Retinal pigment epithelial cell (primary cell): ENCODE results near the gene PARVB.

Source experiments
- DNase-seq: peaks from one replicate; pipeline ENCODE4 v3.0.0-alpha.2; 2010; ENCODE audit warnings: low read depth
- H3K4me3 ChIP-seq: 2 replicates; pipeline ENCODE4 v1.5.1; 2011; ENCODE audit warnings: mild to moderate bottlenecking, low read length, control low read depth, moderate library complexity
- TF ChIP-seq, protein P1 (sequence below): conservative IDR thresholded peaks from 2 replicates; pipeline ENCODE4 v1.5.1; 2011; ENCODE audit warnings: low read depth, low read length, control low read depth, inconsistent platforms

The PARVB gene

DNA sequence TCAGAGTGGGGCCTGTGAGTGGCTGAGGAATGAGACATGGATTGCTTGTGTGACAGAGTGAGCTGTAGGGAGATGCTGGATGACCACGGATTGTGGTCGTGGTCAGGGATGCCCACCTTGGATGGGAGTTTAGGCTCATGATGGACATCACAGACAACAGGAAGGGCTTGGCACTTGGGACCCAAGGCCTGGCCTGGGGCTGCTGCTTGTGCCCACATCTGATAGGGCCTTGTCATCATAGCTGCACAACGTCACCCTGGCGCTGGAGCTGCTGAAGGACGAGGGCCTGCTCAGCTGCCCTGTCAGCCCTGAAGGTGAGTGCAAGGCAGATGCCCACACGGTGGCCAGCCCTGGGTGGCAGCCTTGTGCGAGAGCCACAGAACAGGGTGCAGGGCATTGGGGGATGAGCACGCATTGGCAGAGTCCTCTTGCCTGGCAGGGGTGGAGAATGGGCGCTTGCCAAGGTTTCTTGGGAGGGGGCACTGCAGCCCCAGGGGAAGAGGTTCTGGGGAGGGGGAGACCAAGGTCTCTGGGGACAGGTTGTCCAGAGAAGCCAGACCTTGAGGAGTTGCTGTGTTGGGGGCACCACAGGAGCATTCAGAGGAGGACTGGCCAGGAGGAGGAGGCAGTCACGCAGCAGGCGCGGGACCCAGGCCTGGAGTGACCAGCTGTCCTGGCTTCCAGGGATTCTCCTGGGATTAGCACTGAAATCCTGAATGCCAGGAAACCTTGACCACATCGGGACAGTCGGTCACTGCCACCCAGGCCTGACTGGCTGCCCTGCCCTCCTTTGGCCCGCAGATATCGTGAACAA is 181.6 kb downstream of the PARVB start:
- no peak for DNase-seq
- TF ChIP-seq, protein P1, sequence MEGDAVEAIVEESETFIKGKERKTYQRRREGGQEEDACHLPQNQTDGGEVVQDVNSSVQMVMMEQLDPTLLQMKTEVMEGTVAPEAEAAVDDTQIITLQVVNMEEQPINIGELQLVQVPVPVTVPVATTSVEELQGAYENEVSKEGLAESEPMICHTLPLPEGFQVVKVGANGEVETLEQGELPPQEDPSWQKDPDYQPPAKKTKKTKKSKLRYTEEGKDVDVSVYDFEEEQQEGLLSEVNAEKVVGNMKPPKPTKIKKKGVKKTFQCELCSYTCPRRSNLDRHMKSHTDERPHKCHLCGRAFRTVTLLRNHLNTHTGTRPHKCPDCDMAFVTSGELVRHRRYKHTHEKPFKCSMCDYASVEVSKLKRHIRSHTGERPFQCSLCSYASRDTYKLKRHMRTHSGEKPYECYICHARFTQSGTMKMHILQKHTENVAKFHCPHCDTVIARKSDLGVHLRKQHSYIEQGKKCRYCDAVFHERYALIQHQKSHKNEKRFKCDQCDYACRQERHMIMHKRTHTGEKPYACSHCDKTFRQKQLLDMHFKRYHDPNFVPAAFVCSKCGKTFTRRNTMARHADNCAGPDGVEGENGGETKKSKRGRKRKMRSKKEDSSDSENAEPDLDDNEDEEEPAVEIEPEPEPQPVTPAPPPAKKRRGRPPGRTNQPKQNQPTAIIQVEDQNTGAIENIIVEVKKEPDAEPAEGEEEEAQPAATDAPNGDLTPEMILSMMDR, result no peak
- H3K4me3 ChIP-seq, result no peak overlapping the region

DNA sequence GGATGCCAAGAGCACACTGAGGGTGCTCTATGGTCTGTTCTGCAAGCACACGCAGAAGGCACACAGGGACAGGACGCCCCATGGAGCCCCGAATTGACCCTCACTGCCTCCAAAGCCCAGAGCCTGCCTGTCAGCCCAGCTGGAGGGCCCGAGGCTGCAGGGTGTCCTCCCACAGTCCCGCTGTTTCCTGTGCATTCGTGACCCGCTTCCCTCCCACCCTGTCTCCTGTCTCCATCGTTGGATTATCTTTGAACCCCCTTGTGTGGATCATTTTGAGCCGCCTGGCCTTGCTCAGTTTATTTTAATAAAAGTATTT is 182.2 kb downstream of the PARVB start:
- TF ChIP-seq, protein P1, result no peak
- H3K4me3 ChIP-seq, result no peak overlapping the region
- DNase-seq, result no peak

DNA sequence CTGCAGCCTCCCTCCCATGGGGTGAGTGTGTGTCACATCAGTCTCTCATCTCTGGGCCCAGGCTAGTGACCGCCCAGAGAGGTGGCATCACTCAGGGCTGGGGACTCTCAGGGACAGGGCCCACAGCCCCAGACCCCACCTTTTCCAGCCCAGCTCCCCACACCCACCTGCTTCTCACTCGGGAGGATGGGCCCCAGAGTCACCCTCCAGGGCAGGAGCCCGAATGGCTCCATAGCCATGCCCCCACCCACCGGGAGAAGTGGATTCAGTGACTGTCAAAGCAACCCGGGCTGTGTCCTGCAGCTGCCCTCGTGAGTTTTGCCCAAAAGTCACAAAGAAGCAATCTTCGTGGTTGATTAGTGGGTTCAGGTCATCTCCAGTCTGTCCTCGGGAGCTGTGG is 182.6 kb downstream of the PARVB start:
- no peak overlapping the region for H3K4me3 ChIP-seq
- TF ChIP-seq, protein P1, result no peak
- no peak for DNase-seq

DNA sequence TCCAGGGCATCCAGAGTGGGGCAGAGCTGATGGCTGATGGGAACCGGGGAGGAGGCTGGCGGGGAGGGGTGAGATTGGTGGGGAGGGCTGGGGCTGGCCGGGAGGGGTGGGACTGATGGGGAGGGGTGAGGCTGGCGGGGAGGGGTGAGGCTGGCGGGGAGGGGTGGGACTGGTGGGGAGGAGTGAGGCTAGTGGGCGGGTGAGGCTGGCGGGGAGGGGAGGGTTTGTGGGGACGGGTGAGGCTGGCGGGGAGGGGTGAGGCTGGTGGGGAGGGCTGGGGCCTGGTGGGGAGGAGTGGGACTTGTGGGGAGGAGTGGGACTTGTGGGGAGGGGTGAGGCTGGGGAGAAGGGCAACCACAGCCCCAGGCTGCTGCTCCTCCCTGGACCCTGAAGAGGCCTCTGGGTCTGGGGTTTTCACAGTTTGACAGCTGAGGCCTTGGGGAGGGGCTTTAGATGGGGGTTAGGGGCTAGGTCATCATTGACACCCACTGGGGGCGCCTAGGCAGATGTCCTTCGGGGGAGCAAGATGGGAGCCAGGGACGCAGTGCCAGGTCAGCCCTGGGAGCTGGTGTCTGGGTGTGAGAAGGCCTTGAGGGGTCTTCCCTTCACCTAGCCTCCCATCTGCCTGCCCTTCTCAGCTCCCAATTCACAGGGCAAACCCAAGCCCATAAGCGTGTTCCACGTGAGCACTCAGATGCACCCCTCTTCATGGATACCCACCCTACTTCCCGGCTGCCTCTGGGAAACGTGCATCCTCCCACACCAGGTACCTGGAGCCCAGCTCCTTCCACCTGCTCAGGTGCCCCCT is 183.3 kb downstream of the PARVB start:
- DNase-seq, result no peak
- TF ChIP-seq, protein P1, result no peak
- no peak overlapping the region for H3K4me3 ChIP-seq

DNA sequence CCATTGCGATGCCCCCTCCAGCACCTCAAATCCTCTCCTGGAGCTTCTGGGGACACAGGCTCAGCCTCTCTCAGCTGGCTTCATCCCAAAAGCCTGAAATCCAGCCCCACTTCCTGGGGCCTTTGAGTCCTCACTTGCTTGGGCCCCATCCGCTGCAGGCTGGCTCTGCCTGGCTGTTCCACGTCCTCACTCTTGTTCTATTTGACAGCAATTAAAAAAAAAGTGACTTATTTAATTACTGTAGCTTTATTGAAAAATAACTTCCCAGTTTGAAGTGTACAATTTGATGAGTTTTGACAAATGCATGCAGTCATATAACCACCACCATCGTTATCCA is 183.8 kb downstream of the PARVB start:
- TF ChIP-seq, protein P1, result no peak
- no peak for DNase-seq
- H3K4me3 ChIP-seq, result no peak overlapping the region

DNA sequence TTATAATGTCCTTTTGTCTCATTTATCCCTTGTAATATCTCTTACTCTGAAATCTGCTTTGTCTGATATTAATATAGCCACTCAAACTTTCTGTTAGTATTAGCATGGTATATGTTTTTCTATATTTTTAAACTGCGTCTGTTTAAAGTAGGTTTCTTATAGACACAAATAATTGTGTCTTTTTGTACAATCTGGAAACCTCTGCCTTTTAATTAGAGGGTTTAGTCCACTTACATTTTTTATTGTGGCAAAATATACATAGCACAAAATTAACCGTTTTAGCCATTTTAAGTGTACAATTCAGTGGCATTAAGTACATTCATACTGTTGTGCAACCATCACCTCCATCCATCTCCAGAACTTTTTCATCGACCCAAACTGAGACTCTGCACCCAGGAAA is 185.2 kb downstream of the PARVB start:
- H3K4me3 ChIP-seq, result no peak overlapping the region
- DNase-seq, result no peak
- TF ChIP-seq, protein P1, result no peak

DNA sequence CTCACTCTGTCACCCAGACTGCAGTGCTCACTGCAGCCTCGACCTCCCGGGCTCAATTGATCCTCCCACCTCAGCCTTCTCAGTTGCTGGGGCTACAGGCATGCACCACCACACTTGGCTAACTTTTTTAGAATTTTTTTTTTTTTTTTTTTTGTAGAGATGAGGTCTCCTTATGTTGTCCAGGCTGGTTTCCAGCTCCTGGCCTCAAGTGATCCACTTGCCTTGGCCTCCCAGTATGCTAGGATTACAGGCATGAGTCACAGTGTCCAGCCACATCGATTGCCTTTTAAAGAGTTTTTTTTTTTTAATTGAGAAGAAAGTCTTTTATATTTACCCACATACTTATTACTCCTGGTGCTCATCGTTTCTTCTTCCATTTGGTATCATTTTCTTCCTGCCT is 186.6 kb downstream of the PARVB start:
- TF ChIP-seq, protein P1, result no peak
- DNase-seq, result no peak
- no peak overlapping the region for H3K4me3 ChIP-seq
